RPMI7951 (cell line): ENCODE data around the gene EFCC1. TPM values are rescaled to one million over a fixed set of nuclear protein-coding genes. Genes with fewer than 3 reads are reported as not detected.

Source experiments
- DNase-seq: peaks from one replicate; pipeline ENCODE4 v3.0.0-alpha.2; 2012; ENCODE audit warnings: low read depth
- total RNA-seq: library from RNA; depleted of rRNA; stranded (reverse); fragments of >200 nt; shearing (Covaris generic); gene quantifications from 2 replicates; pipeline ENCODE4 v1.2.3, GENCODE V29; 2014

EFCC1 gene
- total RNA-seq, 1 experiment from 2014 or later = not detected

- DNase-seq = no peak
Observed at GRCh38 chr3:129032716-129033115, 31.6 kb downstream of the EFCC1 start.

GRCh38 chr3:129033151-129033550 is 32.0 kb downstream of the EFCC1 start:
- no peak for DNase-seq

GRCh38 chr3:129033633-129034321 is 32.7 kb downstream of the EFCC1 start:
- DNase-seq = no peak

GRCh38 chr3:129034642-129035041 is 33.5 kb downstream of the EFCC1 start:
- DNase-seq = no peak

GRCh38 chr3:129035360-129036221 is 34.5 kb downstream of the EFCC1 start:
- DNase-seq = no peak

GRCh38 chr3:129036222-129037092 is 35.4 kb downstream of the EFCC1 start:
- DNase-seq = no peak

- no peak for DNase-seq
Observed at GRCh38 chr3:129037093-129037419, 36.0 kb downstream of the EFCC1 start.

- DNase-seq = no peak
Observed at GRCh38 chr3:129038121-129038855, 37.2 kb downstream of the EFCC1 start.

- peak; percentile 43 for DNase-seq
Observed at GRCh38 chr3:129039271-129040038, 38.4 kb downstream of the EFCC1 start.

GRCh38 chr3:129040039-129040336 is 38.9 kb downstream of the EFCC1 start:
- no peak for DNase-seq

- DNase-seq = no peak
Observed at GRCh38 chr3:129040579-129041300, 39.6 kb downstream of the EFCC1 start.

- peak; percentile 37 for DNase-seq
Observed at GRCh38 chr3:129045675-129046036, 44.6 kb downstream of the EFCC1 start.

GRCh38 chr3:129046037-129046731 is 45.1 kb downstream of the EFCC1 start:
- DNase-seq = no peak

GRCh38 chr3:129046732-129047552 is 45.8 kb downstream of the EFCC1 start:
- no peak for DNase-seq

GRCh38 chr3:129047553-129047839 is 46.4 kb downstream of the EFCC1 start:
- no peak for DNase-seq

- DNase-seq = no peak
Observed at GRCh38 chr3:129050556-129051295, 49.6 kb downstream of the EFCC1 start.

- no peak for DNase-seq
Observed at GRCh38 chr3:129051871-129052340, 50.8 kb downstream of the EFCC1 start.

- DNase-seq = no peak
Observed at GRCh38 chr3:129052675-129053074, 51.6 kb downstream of the EFCC1 start.
